ENCODE data around the gene FAXC.

FAXC gene

GRCh38 chr6:99308788-99309187 lies 40.7 kb downstream of the FAXC start (continued):
- TF ChIP-seq, protein P1, sequence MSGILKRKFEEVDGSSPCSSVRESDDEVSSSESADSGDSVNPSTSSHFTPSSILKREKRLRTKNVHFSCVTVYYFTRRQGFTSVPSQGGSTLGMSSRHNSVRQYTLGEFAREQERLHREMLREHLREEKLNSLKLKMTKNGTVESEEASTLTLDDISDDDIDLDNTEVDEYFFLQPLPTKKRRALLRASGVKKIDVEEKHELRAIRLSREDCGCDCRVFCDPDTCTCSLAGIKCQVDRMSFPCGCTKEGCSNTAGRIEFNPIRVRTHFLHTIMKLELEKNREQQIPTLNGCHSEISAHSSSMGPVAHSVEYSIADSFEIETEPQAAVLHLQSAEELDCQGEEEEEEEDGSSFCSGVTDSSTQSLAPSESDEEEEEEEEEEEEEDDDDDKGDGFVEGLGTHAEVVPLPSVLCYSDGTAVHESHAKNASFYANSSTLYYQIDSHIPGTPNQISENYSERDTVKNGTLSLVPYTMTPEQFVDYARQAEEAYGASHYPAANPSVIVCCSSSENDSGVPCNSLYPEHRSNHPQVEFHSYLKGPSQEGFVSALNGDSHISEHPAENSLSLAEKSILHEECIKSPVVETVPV (CRISPR knock-in tag; IDR thresholded peaks at IDR 0.05): no peak
- no peak for TF ChIP-seq BACH2 (CRISPR knock-in tag; IDR thresholded peaks at IDR 0.05; ENCODE audit: borderline replicate concordance)
- no peak for TF ChIP-seq CSDC2 (CRISPR knock-in tag; IDR thresholded peaks at IDR 0.05)
- no peak for TF ChIP-seq OSR1 (CRISPR knock-in tag; IDR thresholded peaks at IDR 0.05)
- TF ChIP-seq ISL1 (CRISPR knock-in tag; IDR thresholded peaks at IDR 0.05): no peak
- no peak for TF ChIP-seq ESRRG (CRISPR knock-in tag; IDR thresholded peaks at IDR 0.05)
- no peak for TF ChIP-seq PPARA (CRISPR knock-in tag; IDR thresholded peaks at IDR 0.05; ENCODE audit: borderline replicate concordance)
- no peak for TF ChIP-seq PATZ1 (CRISPR knock-in tag; IDR thresholded peaks at IDR 0.05; ENCODE audit: borderline replicate concordance)
- no peak for TF ChIP-seq SNAI2 (CRISPR knock-in tag; IDR thresholded peaks at IDR 0.05)

DNA sequence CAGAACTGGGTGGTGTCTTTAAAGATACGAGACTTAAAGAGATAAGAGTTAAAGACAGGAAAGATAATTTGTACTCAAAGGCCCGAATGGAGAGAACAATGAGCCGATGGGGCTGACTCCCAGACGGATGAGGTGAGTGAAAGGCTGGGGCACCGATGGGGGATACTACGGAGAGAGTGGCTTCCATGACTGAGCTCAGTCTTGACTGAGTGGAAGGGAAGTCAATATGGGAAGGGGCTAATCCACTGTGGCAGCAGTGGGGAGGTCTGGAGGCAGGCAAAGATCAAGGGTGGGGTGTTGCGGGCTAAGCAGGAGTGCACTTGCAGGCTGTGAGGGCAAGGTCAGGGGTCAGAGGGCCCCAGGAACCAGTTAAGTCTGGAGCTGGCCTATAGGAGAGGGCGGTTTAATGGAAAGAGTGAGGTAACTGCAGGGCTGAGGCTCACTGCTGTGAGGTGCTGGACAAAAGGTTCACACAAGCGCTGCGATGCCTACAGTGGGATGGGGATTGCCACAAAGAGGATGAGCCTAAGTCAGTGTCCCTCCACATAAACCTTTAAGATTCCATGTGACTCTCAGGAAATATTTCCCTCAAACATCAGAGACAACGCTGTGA lies 42.1 kb downstream of the FAXC start:
- ATAC-seq: no peak
- TF ChIP-seq ZNF565 (CRISPR knock-in tag; conservative IDR thresholded peaks at IDR 0.05; ENCODE audit: low read depth) (no peak), CSDC2 (CRISPR knock-in tag; IDR thresholded peaks at IDR 0.05) (no peak), ZNF8 (CRISPR knock-in tag; IDR thresholded peaks at IDR 0.05) (no peak), BACH2 (CRISPR knock-in tag; IDR thresholded peaks at IDR 0.05; ENCODE audit: borderline replicate concordance) (no peak), TCF4 (CRISPR knock-in tag; IDR thresholded peaks at IDR 0.05; ENCODE audit: borderline replicate concordance) (no peak), TOX (CRISPR knock-in tag; IDR thresholded peaks at IDR 0.05; ENCODE audit: borderline replicate concordance) (no peak), ISL1 (CRISPR knock-in tag; IDR thresholded peaks at IDR 0.05) (no peak), RARB (CRISPR knock-in tag; IDR thresholded peaks at IDR 0.05) (no peak), ZFP30 (CRISPR knock-in tag; IDR thresholded peaks at IDR 0.05) (no peak)
- TF ChIP-seq, protein P2, sequence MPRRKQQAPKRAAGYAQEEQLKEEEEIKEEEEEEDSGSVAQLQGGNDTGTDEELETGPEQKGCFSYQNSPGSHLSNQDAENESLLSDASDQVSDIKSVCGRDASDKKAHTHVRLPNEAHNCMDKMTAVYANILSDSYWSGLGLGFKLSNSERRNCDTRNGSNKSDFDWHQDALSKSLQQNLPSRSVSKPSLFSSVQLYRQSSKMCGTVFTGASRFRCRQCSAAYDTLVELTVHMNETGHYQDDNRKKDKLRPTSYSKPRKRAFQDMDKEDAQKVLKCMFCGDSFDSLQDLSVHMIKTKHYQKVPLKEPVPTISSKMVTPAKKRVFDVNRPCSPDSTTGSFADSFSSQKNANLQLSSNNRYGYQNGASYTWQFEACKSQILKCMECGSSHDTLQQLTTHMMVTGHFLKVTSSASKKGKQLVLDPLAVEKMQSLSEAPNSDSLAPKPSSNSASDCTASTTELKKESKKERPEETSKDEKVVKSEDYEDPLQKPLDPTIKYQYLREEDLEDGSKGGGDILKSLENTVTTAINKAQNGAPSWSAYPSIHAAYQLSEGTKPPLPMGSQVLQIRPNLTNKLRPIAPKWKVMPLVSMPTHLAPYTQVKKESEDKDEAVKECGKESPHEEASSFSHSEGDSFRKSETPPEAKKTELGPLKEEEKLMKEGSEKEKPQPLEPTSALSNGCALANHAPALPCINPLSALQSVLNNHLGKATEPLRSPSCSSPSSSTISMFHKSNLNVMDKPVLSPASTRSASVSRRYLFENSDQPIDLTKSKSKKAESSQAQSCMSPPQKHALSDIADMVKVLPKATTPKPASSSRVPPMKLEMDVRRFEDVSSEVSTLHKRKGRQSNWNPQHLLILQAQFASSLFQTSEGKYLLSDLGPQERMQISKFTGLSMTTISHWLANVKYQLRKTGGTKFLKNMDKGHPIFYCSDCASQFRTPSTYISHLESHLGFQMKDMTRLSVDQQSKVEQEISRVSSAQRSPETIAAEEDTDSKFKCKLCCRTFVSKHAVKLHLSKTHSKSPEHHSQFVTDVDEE (CRISPR knock-in tag; IDR thresholded peaks at IDR 0.05): no peak
- TF ChIP-seq, protein P3, sequence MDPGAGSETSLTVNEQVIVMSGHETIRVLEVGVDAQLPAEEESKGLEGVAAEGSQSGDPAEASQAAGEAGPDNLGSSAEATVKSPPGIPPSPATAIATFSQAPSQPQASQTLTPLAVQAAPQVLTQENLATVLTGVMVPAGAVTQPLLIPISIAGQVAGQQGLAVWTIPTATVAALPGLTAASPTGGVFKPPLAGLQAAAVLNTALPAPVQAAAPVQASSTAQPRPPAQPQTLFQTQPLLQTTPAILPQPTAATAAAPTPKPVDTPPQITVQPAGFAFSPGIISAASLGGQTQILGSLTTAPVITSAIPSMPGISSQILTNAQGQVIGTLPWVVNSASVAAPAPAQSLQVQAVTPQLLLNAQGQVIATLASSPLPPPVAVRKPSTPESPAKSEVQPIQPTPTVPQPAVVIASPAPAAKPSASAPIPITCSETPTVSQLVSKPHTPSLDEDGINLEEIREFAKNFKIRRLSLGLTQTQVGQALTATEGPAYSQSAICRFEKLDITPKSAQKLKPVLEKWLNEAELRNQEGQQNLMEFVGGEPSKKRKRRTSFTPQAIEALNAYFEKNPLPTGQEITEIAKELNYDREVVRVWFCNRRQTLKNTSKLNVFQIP (CRISPR knock-in tag; IDR thresholded peaks at IDR 0.05; ENCODE audit: borderline replicate concordance, low read depth): no peak

DNA sequence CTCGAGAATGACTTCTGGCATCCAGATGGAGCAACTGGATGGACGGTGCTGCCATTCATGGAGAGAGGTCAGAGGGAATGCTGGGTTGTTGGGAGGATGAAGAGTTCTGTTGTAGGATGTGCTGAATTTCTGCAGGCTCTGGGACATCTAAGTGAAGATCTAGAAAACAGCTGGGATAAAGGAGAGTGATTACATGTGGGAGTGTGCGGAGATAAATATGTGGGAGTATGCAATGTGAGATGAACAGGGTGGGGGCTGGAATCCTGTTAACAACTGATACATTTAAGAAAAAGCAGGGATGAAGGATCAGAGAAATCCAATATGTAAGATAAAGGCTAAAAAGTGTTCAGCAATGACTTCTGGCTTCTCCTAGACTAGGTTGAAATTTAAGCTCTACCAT lies 43.1 kb downstream of the FAXC start:
- TF ChIP-seq OSR1 (CRISPR knock-in tag; IDR thresholded peaks at IDR 0.05): no peak
- TF ChIP-seq ZNF565 (CRISPR knock-in tag; conservative IDR thresholded peaks at IDR 0.05; ENCODE audit: low read depth): no peak
- no peak for TF ChIP-seq ZC3H10 (CRISPR knock-in tag; IDR thresholded peaks at IDR 0.05)
- TF ChIP-seq ESRRG (CRISPR knock-in tag; IDR thresholded peaks at IDR 0.05): no peak
- no peak for TF ChIP-seq ZNF70 (CRISPR knock-in tag; IDR thresholded peaks at IDR 0.05)
- no peak for TF ChIP-seq ZFP30 (CRISPR knock-in tag; IDR thresholded peaks at IDR 0.05)
- TF ChIP-seq PATZ1 (CRISPR knock-in tag; IDR thresholded peaks at IDR 0.05; ENCODE audit: borderline replicate concordance): no peak
- no peak for TF ChIP-seq CREB5 (CRISPR knock-in tag; IDR thresholded peaks at IDR 0.05; ENCODE audit: low read depth)
- no peak for TF ChIP-seq PPARA (CRISPR knock-in tag; IDR thresholded peaks at IDR 0.05; ENCODE audit: borderline replicate concordance)
- ATAC-seq: no peak

Measured in SK-N-SH treated with all-trans-retinoic acid at 6 μM for 48 hours (cell line).